Ammon's horn (tissue), 1 donor: ENCODE results near the gene TCEA3.
"Not testable (repeated sequence)": the region's sequence is repeated elsewhere in the genome, so short reads cannot be mapped to it uniquely, and the experiment has no call there.

Experiments
- DNase-seq: peaks from one replicate; pipeline ENCODE4 v3.0.0-alpha.2; 2016; ENCODE audit warnings: low spot score

Gene TCEA3

GRCh38 chr1:23392125-23392855 lies 32.3 kb downstream of the TCEA3 start:
- DNase-seq, result no peak

- DNase-seq, result no peak
These were observed 34.7 kb downstream of the TCEA3 start for GRCh38 chr1:23389837-23390321.

- no peak for DNase-seq
These were observed 37.1 kb downstream of the TCEA3 start for GRCh38 chr1:23387494-23387893.

GRCh38 chr1:23385119-23385621 lies 39.4 kb downstream of the TCEA3 start:
- DNase-seq, result no peak

- DNase-seq, result no peak
These were observed 40.1 kb downstream of the TCEA3 start for GRCh38 chr1:23384312-23385058.

GRCh38 chr1:23383577-23384311 lies 40.8 kb downstream of the TCEA3 start:
- DNase-seq, result no peak

GRCh38 chr1:23381233-23381885 lies 43.2 kb downstream of the TCEA3 start:
- no peak for DNase-seq

GRCh38 chr1:23380719-23381118 lies 43.8 kb downstream of the TCEA3 start:
- DNase-seq, result no peak

- not testable (repeated sequence) for DNase-seq
These were observed 44.3 kb downstream of the TCEA3 start for GRCh38 chr1:23380236-23380635.

GRCh38 chr1:23376890-23377811 lies 47.4 kb downstream of the TCEA3 start:
- no peak for DNase-seq

GRCh38 chr1:23374079-23374735 lies 50.3 kb downstream of the TCEA3 start:
- DNase-seq, result not testable (repeated sequence)

GRCh38 chr1:23371987-23372880 lies 52.3 kb downstream of the TCEA3 start:
- no peak for DNase-seq

GRCh38 chr1:23370709-23371584 lies 53.6 kb downstream of the TCEA3 start:
- no peak for DNase-seq

GRCh38 chr1:23370330-23370708 lies 54.2 kb downstream of the TCEA3 start:
- no peak for DNase-seq

GRCh38 chr1:23369335-23370013 lies 55.1 kb downstream of the TCEA3 start, which contains the start of gene ZNF436:
Gene ZNF436 (minus strand): TSS chr1:23369836. CDS start chr1:23368005, 1,831 bp downstream.
- peak; percentile 78 for DNase-seq

- peak; percentile 92 for DNase-seq
These were observed 55.8 kb downstream of the TCEA3 start for GRCh38 chr1:23368562-23369334.
